Activated B cell treated with CpG ODN at 0.5 μM for 24 hours (primary cell): ENCODE measurements around the gene GRK1. TPM values are rescaled to one million over a fixed set of nuclear protein-coding genes. Genes with fewer than 3 reads are reported as not detected.

Experiments
- ATAC-seq: fragments of 200-7000 bp; cut with Tn5 transposase; one replicate; pipeline ENCODE4 v1.10.0; 2021; ENCODE audit warnings: low read depth, mild to moderate bottlenecking, moderate library complexity
- CTCF ChIA-PET: fragments of 350-600 bp; sonication (Branson Sonifier 250); formaldehyde crosslinking; loops from one replicate; lab custom pipeline; 2021; ENCODE audit warnings: antibody characterized with exemption; lab: Charles Lee
- POLR2A ChIA-PET: fragments of 350-600 bp; sonication (Branson Sonifier 250); formaldehyde crosslinking; loops from one replicate; lab custom pipeline; 2021; ENCODE audit warnings: antibody characterized with exemption; lab: Charles Lee
- DNase-seq: peaks from one replicate; pipeline ENCODE4 v3.0.0; 2022
- H3K27ac Mint-ChIP-seq: one replicate; pipeline ENCODE4 v1.8.0; 2020; ENCODE audit warnings: mixed read lengths
- H3K27me3 Mint-ChIP-seq: one replicate; pipeline ENCODE4 v1.8.0; 2021; ENCODE audit warnings: mixed read lengths
- H3K36me3 Mint-ChIP-seq: one replicate; pipeline ENCODE4 v1.8.0; 2021; ENCODE audit warnings: low read depth, mixed read lengths
- H3K4me1 Mint-ChIP-seq: one replicate; pipeline ENCODE4 v1.8.0; 2021; ENCODE audit warnings: mixed read lengths
- H3K4me3 Mint-ChIP-seq: one replicate; pipeline ENCODE4 v1.8.0; 2020; ENCODE audit warnings: mild to moderate bottlenecking, mixed read lengths
- H3K9me3 Mint-ChIP-seq: one replicate; pipeline ENCODE4 v1.8.0; 2020; ENCODE audit warnings: mixed read lengths
- intact Hi-C: fragments of 100-400 bp; cut with micrococcal nuclease; formaldehyde crosslinking; loops from one replicate; pipeline ENCODE4 v1.15.1; 2024
- total RNA-seq: library from RNA; stranded (reverse); gene quantifications from 2 replicates; pipeline ENCODE4 v1.2.3, GENCODE V29; 2022
- TF ChIP-seq, protein P1 (sequence below): fragments of 200-600 bp; IDR thresholded peaks from one replicate; pipeline ENCODE4 v1.8.0; 2022; ENCODE audit warnings: antibody characterized with exemption, mild to moderate bottlenecking

Gene GRK1
- total RNA-seq, 1 donor from 2014 or later: 0.07 TPM

DNA sequence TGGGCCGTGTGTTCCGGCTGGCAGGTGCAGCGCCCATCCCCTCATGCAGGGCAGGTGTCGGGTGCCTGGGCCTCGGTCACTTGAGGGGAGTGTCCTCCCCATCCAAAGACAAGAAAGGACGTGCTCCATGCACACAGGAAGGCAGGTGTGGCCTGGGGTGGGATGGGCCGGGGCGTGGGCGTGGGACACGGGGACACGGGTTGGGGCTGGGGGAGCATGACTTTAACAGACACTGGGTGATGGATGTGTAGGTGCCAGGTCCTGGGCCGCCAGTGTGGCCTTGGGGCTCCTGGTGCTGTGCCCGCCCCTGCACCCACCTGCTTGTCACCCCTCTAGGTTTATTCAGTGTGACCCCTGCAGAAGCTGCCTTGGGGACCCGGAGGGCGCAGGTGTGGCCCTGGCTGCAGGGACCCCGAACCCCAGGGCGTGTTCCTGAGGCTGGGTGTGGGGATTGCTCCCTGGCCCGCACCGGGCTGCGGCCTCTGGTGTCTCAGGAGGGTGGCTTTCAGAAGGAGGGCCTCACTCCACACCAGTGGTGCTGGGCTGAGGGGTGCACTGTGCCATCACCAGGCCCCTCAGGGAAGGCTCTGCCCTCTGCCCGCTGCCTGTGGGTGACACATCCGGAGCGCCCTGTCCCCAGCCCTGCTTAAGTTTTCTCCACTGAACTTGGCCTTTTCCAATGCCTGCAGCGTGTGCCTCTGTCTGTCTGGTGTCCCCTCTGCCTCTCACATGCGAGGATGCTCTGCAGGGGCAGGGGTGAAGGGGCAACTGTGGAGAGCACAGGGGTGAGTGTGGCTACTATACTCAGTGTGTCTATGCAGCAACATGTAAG is 97.2 kb downstream of the GRK1 start:
- ChIA-PET POLR2A (no interaction called here), CTCF (no interaction called here)
- Mint-ChIP-seq H3K36me3 (no peaks in the 10 kb centered on the region), H3K4me3 (no peak overlapping the region), H3K4me1 (peaks cover 9% of the 10 kb centered on the region), H3K9me3 (no peaks in the 10 kb centered on the region), H3K27me3 (peaks cover 31% of the 10 kb centered on the region), H3K27ac (no peak overlapping the region)
- TF ChIP-seq, protein P1, sequence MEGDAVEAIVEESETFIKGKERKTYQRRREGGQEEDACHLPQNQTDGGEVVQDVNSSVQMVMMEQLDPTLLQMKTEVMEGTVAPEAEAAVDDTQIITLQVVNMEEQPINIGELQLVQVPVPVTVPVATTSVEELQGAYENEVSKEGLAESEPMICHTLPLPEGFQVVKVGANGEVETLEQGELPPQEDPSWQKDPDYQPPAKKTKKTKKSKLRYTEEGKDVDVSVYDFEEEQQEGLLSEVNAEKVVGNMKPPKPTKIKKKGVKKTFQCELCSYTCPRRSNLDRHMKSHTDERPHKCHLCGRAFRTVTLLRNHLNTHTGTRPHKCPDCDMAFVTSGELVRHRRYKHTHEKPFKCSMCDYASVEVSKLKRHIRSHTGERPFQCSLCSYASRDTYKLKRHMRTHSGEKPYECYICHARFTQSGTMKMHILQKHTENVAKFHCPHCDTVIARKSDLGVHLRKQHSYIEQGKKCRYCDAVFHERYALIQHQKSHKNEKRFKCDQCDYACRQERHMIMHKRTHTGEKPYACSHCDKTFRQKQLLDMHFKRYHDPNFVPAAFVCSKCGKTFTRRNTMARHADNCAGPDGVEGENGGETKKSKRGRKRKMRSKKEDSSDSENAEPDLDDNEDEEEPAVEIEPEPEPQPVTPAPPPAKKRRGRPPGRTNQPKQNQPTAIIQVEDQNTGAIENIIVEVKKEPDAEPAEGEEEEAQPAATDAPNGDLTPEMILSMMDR: no peak
- intact Hi-C loops: no loop called here
- DNase-seq: no peak
- ATAC-seq: no peak

DNA sequence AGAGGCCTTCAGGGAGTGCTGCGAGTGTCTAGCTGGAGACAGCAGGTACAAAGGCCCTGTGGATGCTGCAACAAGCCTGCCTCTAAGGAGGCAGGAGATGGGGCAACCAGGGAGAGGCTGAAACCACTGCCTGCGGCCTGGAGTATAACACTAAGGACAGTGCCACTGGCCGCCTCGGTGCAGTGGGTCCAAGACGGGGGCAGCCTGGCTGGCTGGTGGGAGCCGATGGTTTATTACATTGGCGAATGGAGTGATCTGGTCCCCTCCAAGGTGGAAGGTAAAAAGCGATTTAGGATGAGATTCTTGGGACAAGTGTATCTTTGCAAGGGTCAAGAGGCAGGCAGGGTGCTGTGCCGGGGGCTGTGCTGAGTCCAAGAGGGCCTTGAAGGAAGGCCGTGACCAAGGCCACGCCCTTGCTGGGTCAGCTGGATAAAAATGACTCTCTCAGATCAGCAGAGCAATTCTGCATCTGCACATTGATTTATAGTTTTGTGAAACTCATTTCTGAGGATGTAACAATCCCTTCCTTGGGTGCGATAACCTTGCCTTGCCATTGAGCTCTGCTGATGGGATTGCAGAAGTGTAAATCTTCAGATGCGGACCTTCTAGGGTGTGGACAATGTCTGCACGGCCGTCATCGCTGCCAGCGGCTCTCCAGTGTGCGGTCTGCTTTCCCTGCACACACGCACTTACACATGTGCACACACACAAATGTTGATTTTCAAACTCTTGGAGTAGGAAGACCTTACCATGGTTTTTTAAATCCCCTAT is 98.0 kb downstream of the GRK1 start:
- DNase-seq (no peak), ATAC-seq (no peak)
- H3K27ac Mint-ChIP-seq: no peak overlapping the region
- POLR2A ChIA-PET: no interaction called here
- no peaks in the 10 kb centered on the region for H3K36me3 Mint-ChIP-seq
- TF ChIP-seq, protein P1: no peak
- CTCF ChIA-PET: no interaction called here
- intact Hi-C loops: no loop called here
- H3K4me1 Mint-ChIP-seq: peaks cover 2% of the 10 kb centered on the region
- H3K9me3 Mint-ChIP-seq: no peaks in the 10 kb centered on the region
- no peak overlapping the region for H3K4me3 Mint-ChIP-seq
- H3K27me3 Mint-ChIP-seq: peaks cover 25% of the 10 kb centered on the region

DNA sequence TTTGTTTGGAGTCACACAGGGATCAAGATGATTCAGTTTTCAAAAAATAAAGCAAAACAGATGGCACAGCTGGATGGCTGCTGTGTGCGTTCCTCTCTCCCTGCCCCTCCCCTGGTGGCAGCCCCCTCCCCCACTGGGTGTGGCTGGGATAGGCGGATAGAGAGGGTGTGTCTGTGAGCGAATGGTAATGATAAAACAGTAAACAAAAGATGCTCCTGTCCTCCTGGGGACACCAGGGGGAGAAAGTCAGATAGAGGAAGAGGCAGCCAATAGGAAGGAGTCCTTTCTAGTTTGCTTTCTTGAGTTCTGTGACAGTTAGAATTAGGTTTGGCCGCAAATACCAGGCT is 98.5 kb downstream of the GRK1 start:
- intact Hi-C loops: no loop called here
- H3K36me3 Mint-ChIP-seq: no peaks in the 10 kb centered on the region
- ATAC-seq (no peak), DNase-seq (no peak)
- TF ChIP-seq, protein P1: no peak
- CTCF ChIA-PET: no interaction called here
- peaks cover 22% of the 10 kb centered on the region for H3K27me3 Mint-ChIP-seq
- H3K4me1 Mint-ChIP-seq: no peaks in the 10 kb centered on the region
- H3K27ac Mint-ChIP-seq: no peak overlapping the region
- POLR2A ChIA-PET: no interaction called here
- H3K9me3 Mint-ChIP-seq: no peaks in the 10 kb centered on the region
- H3K4me3 Mint-ChIP-seq: no peak overlapping the region

DNA sequence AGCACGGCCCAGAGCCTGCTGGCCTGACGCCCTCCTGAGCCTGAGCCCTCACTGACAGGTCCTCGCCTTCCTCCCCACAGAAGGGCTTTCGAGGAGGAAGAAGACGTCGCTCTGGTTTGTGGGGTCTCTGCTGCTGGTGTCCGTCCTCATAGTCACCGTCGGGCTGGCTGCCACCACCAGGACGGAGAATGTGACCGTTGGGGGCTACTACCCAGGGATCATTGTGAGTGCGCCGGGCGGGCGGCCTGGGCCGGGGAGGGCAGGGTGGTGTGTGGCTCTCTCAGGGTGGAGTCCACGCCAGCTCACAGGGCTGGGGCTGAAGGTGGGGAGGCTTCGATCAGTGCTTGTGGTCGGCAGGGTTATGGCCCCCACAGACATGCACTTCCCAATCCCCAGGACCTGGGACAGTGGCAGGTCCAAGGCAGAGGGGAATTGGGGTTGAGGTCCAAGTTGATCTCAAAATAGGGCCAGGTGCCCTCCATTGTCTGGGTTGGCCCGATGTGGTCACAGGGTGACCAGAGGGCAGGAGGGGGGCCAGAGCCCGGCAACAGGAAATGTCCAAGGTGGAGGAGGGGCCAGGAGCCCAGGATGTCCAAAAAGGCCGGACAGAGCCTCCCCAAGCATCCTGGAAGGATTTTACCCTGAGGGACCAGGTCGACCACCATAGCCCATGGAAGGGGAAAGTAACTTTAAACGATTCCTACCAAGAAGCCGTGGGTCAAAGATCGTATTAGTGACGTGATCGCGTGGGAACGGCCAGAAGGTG is 99.2 kb downstream of the GRK1 start:
- intact Hi-C loops: no loop called here
- ChIA-PET CTCF (no interaction called here), POLR2A (no interaction called here)
- TF ChIP-seq, protein P1: no peak
- DNase-seq (no peak), ATAC-seq (no peak)
- H3K4me3 Mint-ChIP-seq: no peak overlapping the region
- no peaks in the 10 kb centered on the region for H3K9me3 Mint-ChIP-seq
- H3K27ac Mint-ChIP-seq: no peak overlapping the region
- peaks cover 17% of the 10 kb centered on the region for H3K27me3 Mint-ChIP-seq
- H3K36me3 Mint-ChIP-seq: no peaks in the 10 kb centered on the region
- no peaks in the 10 kb centered on the region for H3K4me1 Mint-ChIP-seq

DNA sequence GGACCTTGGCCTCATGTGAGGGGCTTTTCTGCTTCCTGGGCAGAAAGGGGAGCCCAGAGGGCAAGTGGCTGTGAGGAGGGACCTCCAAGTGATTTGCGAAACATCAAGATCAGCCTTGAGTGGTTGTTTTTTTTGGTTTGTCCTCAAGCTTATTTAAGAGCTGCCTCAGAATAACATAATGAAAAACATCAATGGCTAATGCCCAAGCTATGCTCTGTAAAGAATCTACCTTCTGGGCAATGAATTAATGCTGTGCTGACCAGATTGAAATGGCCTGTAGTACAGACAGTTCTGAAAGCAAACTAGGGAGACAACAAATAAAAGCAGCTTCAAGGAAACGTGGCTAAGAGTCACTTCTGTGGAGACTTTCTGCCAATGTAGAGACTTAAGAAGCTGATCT is 100.3 kb downstream of the GRK1 start:
- Mint-ChIP-seq H3K36me3 (no peaks in the 10 kb centered on the region), H3K9me3 (peaks cover 3% of the 10 kb centered on the region), H3K27me3 (peaks cover 8% of the 10 kb centered on the region), H3K4me3 (no peak overlapping the region), H3K27ac (no peak overlapping the region), H3K4me1 (no peaks in the 10 kb centered on the region)
- intact Hi-C loops: no loop called here
- DNase-seq: no peak
- TF ChIP-seq, protein P1: no peak
- POLR2A ChIA-PET: no interaction called here
- CTCF ChIA-PET: no interaction called here
- ATAC-seq: no peak
